Osteoblast (primary cell): ENCODE data around the gene CMTR1. TPM values are rescaled to one million over a fixed set of nuclear protein-coding genes. Genes with fewer than 3 reads are reported as not detected.

Experiments
- DNase-seq: peaks from one replicate; pipeline ENCODE4 v3.0.0; 2011; ENCODE audit warnings: low spot score, mixed read lengths; ENCODE audit not compliant: insufficient read length; ENCODE audit errors: missing footprints
- H2AFZ ChIP-seq: 2 replicates; pipeline ENCODE4 v1.6.0; 2011; ENCODE audit warnings: mild to moderate bottlenecking, low read length
- H3K27ac ChIP-seq: 2 replicates; pipeline ENCODE4 v1.5.1; 2011; ENCODE audit warnings: mild to moderate bottlenecking, low read depth, low read length, moderate library complexity
- H3K27me3 ChIP-seq: 2 replicates; pipeline ENCODE4 v1.6.0; 2012; ENCODE audit warnings: mild to moderate bottlenecking, control low read depth, inconsistent platforms, low read length, moderate library complexity; ENCODE audit not compliant: insufficient read depth
- H3K36me3 ChIP-seq: 2 replicates; pipeline ENCODE4 v1.5.1; 2011; ENCODE audit warnings: mild to moderate bottlenecking, low read length, control low read depth, moderate library complexity; ENCODE audit not compliant: insufficient read depth
- H3K4me1 ChIP-seq: 2 replicates; pipeline ENCODE4 v1.5.1; 2011; ENCODE audit warnings: mild to moderate bottlenecking, low read length, control low read depth, moderate library complexity; ENCODE audit not compliant: insufficient read depth
- H3K4me2 ChIP-seq: 2 replicates; pipeline ENCODE4 v1.6.0; 2011; ENCODE audit warnings: mild to moderate bottlenecking, low read length; ENCODE audit not compliant: insufficient read depth
- H3K4me3 ChIP-seq: fragments of 200-600 bp; sonication (generic); 3 replicates; pipeline ENCODE4 v1.5.1; 2012; ENCODE audit warnings: mild to moderate bottlenecking, low read length, inconsistent platforms; ENCODE audit not compliant: insufficient read depth
- H3K79me2 ChIP-seq: 2 replicates; pipeline ENCODE4 v1.6.0; 2012; ENCODE audit warnings: mild to moderate bottlenecking, low read length, control low read depth, inconsistent platforms; ENCODE audit not compliant: insufficient read depth
- H3K9me3 ChIP-seq: 2 replicates; pipeline ENCODE4 v1.5.1; 2011; ENCODE audit warnings: low read depth, low read length, control low read depth
- H4K20me1 ChIP-seq: 2 replicates; pipeline ENCODE4 v1.6.0; 2012; ENCODE audit warnings: mild to moderate bottlenecking, low read length, control low read depth; ENCODE audit not compliant: insufficient read depth
- CTCF ChIP-seq: IDR thresholded peaks from 2 replicates; pipeline ENCODE4 v1.5.1; 2011; ENCODE audit warnings: mild to moderate bottlenecking, low read depth, low read length, moderate library complexity; ENCODE audit errors: extremely low read depth
- total RNA-seq: library from RNA; depleted of rRNA; stranded (reverse); fragments of >200 nt; gene quantifications from 2 replicates; pipeline ENCODE4 v1.2.3, GENCODE V29; 2012

CMTR1 gene
- total RNA-seq, 1 donor, result 38.7 TPM

GRCh38 chr6:37480118-37480736 lies 47.2 kb downstream of the CMTR1 start:
- Histone ChIP-seq H2AFZ (no peak overlapping the region), H3K27ac (no peak overlapping the region), H3K79me2 (no peaks in the 10 kb centered on the region), H3K9me3 (no peaks in the 10 kb centered on the region), H3K27me3 (no peaks in the 10 kb centered on the region), H4K20me1 (peaks cover under 1% of the 10 kb centered on the region), H3K4me2 (no peak overlapping the region), H3K36me3 (peaks cover 41% of the 10 kb centered on the region), H3K4me3 (no peak overlapping the region), H3K4me1 (no peaks in the 10 kb centered on the region)
- no peak for TF ChIP-seq CTCF
- DNase-seq, result no peak

- Histone ChIP-seq H2AFZ (no peak overlapping the region), H4K20me1 (peaks cover 2% of the 10 kb centered on the region), H3K27me3 (no peaks in the 10 kb centered on the region), H3K4me3 (no peak overlapping the region), H3K4me2 (no peak overlapping the region), H3K36me3 (peaks cover 33% of the 10 kb centered on the region), H3K4me1 (no peaks in the 10 kb centered on the region), H3K79me2 (no peaks in the 10 kb centered on the region), H3K9me3 (no peaks in the 10 kb centered on the region), H3K27ac (no peak overlapping the region)
- TF ChIP-seq CTCF, result no peak
- no peak for DNase-seq
Observed at GRCh38 chr6:37480951-37481534, 48.0 kb downstream of the CMTR1 start.

GRCh38 chr6:37481711-37482605 lies 48.9 kb downstream of the CMTR1 start:
- peaks cover 25% of the 10 kb centered on the region for H3K36me3 ChIP-seq
- H3K27ac ChIP-seq, result no peak overlapping the region
- H3K4me1 ChIP-seq, result no peaks in the 10 kb centered on the region
- no peak overlapping the region for H3K4me2 ChIP-seq
- H3K27me3 ChIP-seq, result no peaks in the 10 kb centered on the region
- no peaks in the 10 kb centered on the region for H3K79me2 ChIP-seq
- no peak for TF ChIP-seq CTCF
- DNase-seq, result peak; percentile 35
- H4K20me1 ChIP-seq, result peaks cover 2% of the 10 kb centered on the region
- no peak overlapping the region for H3K4me3 ChIP-seq
- H3K9me3 ChIP-seq, result no peaks in the 10 kb centered on the region
- H2AFZ ChIP-seq, result no peak overlapping the region
